ENCODE measurements around the gene XCL2. TPM values are rescaled to one million over a fixed set of nuclear protein-coding genes. Genes with fewer than 3 reads are reported as not detected.
A peak's percentile ranks its signal among the peaks of the same experiment; 100 is the strongest.
"Not testable (repeated sequence)": the region's sequence is repeated elsewhere in the genome, so short reads cannot be mapped to it uniquely, and the experiment has no call there.

The XCL2 gene
- total RNA-seq, 1 donor from 2014 or later, result not detected

DNA sequence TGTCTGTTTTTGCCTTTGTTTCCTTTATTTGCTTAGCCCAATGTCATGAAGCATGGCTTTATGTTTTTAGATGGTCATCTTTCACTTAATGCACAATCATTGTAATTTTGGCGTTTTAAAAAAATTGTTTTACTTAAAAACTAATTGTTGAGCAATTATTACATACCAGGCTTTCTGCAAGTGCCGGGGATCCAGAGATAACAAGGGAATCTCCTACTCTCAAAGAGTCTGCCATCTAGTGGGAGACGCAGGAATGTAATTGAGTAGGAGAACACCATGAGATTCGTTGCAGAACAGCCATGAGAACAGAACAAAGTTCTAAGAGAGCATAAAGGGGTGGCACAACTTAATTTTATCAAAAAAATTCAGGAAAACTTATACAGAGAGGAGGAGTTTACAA lies 30.4 kb upstream of the XCL2 start:
- H3K4me1 ChIP-seq; H3K27me3 ChIP-seq; H3F3A ChIP-seq (ENCODE audit: low read depth); H3K9me3 Mint-ChIP-seq; H4K20me1 ChIP-seq (ENCODE audit: low read depth); H3K79me2 ChIP-seq (ENCODE audit: low read depth); H3K27ac ChIP-seq; H3K27ac Mint-ChIP-seq; H3K9me3 ChIP-seq (ENCODE audit: low read depth); H3K27me3 Mint-ChIP-seq (ENCODE audit: insufficient read depth, low read depth); H3K36me3 Mint-ChIP-seq; H3K4me1 Mint-ChIP-seq; DNase-seq (ENCODE audit: low spot score); H3K4me2 ChIP-seq; H2AFZ ChIP-seq (replicated peaks); H3K4me3 Mint-ChIP-seq; H3K9ac ChIP-seq; H3K4me3 ChIP-seq; H3K36me3 ChIP-seq: not testable (repeated sequence)
- TF ChIP-seq, protein P1, sequence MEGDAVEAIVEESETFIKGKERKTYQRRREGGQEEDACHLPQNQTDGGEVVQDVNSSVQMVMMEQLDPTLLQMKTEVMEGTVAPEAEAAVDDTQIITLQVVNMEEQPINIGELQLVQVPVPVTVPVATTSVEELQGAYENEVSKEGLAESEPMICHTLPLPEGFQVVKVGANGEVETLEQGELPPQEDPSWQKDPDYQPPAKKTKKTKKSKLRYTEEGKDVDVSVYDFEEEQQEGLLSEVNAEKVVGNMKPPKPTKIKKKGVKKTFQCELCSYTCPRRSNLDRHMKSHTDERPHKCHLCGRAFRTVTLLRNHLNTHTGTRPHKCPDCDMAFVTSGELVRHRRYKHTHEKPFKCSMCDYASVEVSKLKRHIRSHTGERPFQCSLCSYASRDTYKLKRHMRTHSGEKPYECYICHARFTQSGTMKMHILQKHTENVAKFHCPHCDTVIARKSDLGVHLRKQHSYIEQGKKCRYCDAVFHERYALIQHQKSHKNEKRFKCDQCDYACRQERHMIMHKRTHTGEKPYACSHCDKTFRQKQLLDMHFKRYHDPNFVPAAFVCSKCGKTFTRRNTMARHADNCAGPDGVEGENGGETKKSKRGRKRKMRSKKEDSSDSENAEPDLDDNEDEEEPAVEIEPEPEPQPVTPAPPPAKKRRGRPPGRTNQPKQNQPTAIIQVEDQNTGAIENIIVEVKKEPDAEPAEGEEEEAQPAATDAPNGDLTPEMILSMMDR (IDR thresholded peaks at IDR 0.05), result peak; percentile 52

DNA sequence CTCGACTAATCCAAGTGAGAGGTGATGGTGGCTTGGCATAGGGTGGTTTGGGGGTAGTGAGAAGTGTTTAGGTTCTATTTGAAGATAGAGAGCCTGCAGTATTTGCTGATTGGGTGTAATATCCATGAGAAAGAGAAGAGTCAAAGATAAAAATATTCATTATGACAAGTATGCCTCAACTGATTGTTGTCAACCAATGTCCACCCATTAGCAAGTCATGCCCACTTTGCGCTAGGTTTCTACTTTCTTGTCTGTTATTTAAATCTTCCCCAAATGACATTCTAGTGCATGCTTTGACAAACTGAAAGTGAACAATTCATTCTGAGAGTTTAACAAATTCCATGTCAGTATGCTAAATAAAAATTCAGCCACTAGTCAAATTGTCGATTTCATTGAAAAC lies 28.8 kb upstream of the XCL2 start:
- Mint-ChIP-seq H3K4me3 (no peak overlapping the region), H3K4me1 (no peaks in the 10 kb centered on the region), H3K36me3 (no peaks in the 10 kb centered on the region), H3K27me3 (ENCODE audit: insufficient read depth, low read depth) (no peaks in the 10 kb centered on the region), H3K9me3 (no peaks in the 10 kb centered on the region), H3K27ac (no peak overlapping the region)
- no peak overlapping the region for H3K9ac ChIP-seq
- no peaks in the 10 kb centered on the region for H3K36me3 ChIP-seq
- H3F3A ChIP-seq (ENCODE audit: low read depth), result no peaks in the 10 kb centered on the region
- H3K4me1 ChIP-seq, result no peaks in the 10 kb centered on the region
- no peaks in the 10 kb centered on the region for H3K27me3 ChIP-seq
- no peak overlapping the region for H3K4me3 ChIP-seq
- no peak for DNase-seq (ENCODE audit: low spot score)
- H3K79me2 ChIP-seq (ENCODE audit: low read depth), result no peaks in the 10 kb centered on the region
- no peaks in the 10 kb centered on the region for H4K20me1 ChIP-seq (ENCODE audit: low read depth)
- H3K4me2 ChIP-seq, result no peak overlapping the region
- no peak overlapping the region for H3K27ac ChIP-seq
- no peak for TF ChIP-seq EZH2 (IDR thresholded peaks at IDR 0.05)
- TF ChIP-seq, protein P1 (IDR thresholded peaks at IDR 0.05), result no peak
- no peak for TF ChIP-seq EZH2phosphoT487 (IDR thresholded peaks at IDR 0.05)
- H2AFZ ChIP-seq (replicated peaks), result no peak overlapping the region
- H3K9me3 ChIP-seq (ENCODE audit: low read depth), result no peaks in the 10 kb centered on the region

DNA sequence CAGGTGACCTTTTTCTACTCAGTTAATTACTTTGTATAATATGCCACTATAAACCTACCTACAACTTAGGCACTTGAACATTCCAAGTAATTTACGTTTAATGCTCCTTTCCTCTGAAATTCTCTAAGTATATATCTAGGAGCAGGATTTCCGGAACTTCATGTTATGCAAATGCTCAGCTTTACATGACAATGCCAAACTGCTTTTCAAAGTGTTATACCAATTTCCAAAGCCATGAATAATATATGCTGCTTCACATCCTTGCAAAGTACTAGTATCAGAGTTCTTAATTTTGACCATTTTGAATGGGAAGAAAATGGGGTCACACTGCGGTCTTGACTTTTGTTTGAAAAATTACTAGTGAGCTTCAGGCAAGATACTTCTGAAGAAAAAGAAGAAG lies 26.9 kb upstream of the XCL2 start:
- Histone ChIP-seq H4K20me1 (ENCODE audit: low read depth) (no peaks in the 10 kb centered on the region), H3K4me1 (no peaks in the 10 kb centered on the region), H3K36me3 (no peaks in the 10 kb centered on the region), H3K9ac (no peak overlapping the region), H3K4me2 (no peak overlapping the region), H3K79me2 (ENCODE audit: low read depth) (no peaks in the 10 kb centered on the region), H2AFZ (replicated peaks) (no peak overlapping the region), H3F3A (ENCODE audit: low read depth) (no peaks in the 10 kb centered on the region), H3K4me3 (no peak overlapping the region), H3K9me3 (ENCODE audit: low read depth) (no peaks in the 10 kb centered on the region), H3K27me3 (no peaks in the 10 kb centered on the region), H3K27ac (no peak overlapping the region)
- TF ChIP-seq EZH2 (IDR thresholded peaks at IDR 0.05), result no peak
- TF ChIP-seq, protein P1 (IDR thresholded peaks at IDR 0.05), result no peak
- no peak for TF ChIP-seq EZH2phosphoT487 (IDR thresholded peaks at IDR 0.05)
- Mint-ChIP-seq H3K27ac (no peak overlapping the region), H3K36me3 (no peaks in the 10 kb centered on the region), H3K9me3 (no peaks in the 10 kb centered on the region), H3K4me1 (no peaks in the 10 kb centered on the region), H3K4me3 (no peak overlapping the region), H3K27me3 (ENCODE audit: insufficient read depth, low read depth) (no peaks in the 10 kb centered on the region)
- DNase-seq (ENCODE audit: low spot score), result no peak

DNA sequence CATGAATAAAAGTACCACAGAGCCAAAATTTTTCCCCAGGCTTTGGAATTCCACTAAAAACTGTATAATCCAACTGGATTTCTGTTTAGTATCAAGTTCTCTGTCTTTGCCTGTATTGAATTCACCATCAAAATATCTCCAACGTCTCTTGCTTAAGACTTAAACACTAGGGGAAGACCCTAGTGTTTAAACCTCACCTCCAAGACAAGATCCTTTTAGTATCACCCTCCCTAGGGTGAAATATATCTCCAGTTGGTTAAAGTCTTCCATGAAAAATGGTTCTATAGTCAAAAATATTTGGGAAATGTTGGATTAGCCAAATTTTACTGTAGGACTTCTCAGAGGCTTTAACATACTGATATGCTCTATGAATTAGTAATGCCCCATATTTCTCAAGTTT lies 24.5 kb upstream of the XCL2 start:
- Mint-ChIP-seq H3K27ac (no peak overlapping the region), H3K9me3 (no peaks in the 10 kb centered on the region), H3K27me3 (ENCODE audit: insufficient read depth, low read depth) (no peaks in the 10 kb centered on the region), H3K4me3 (no peak overlapping the region), H3K4me1 (no peaks in the 10 kb centered on the region), H3K36me3 (no peaks in the 10 kb centered on the region)
- H3F3A ChIP-seq (ENCODE audit: low read depth), result no peaks in the 10 kb centered on the region
- no peaks in the 10 kb centered on the region for H4K20me1 ChIP-seq (ENCODE audit: low read depth)
- no peaks in the 10 kb centered on the region for H3K27me3 ChIP-seq
- H3K4me3 ChIP-seq, result no peak overlapping the region
- no peaks in the 10 kb centered on the region for H3K9me3 ChIP-seq (ENCODE audit: low read depth)
- no peak overlapping the region for H3K27ac ChIP-seq
- H2AFZ ChIP-seq (replicated peaks), result no peak overlapping the region
- H3K79me2 ChIP-seq (ENCODE audit: low read depth), result no peaks in the 10 kb centered on the region
- no peaks in the 10 kb centered on the region for H3K4me1 ChIP-seq
- TF ChIP-seq, protein P1 (IDR thresholded peaks at IDR 0.05), result no peak
- TF ChIP-seq EZH2 (IDR thresholded peaks at IDR 0.05), result no peak
- no peak for DNase-seq (ENCODE audit: low spot score)
- no peak overlapping the region for H3K4me2 ChIP-seq
- no peak overlapping the region for H3K9ac ChIP-seq
- no peaks in the 10 kb centered on the region for H3K36me3 ChIP-seq

All from neural progenitor cell (in vitro differentiated cells).